H1 (cell line): Measurements from ENCODE around the gene VPS13D. TPM values are rescaled to one million over a fixed set of nuclear protein-coding genes. Genes with fewer than 3 reads are reported as not detected.

Source experiments
- CTCF ChIA-PET: fragments of 300-600 bp; sonication (Branson Sonifier 250); formaldehyde crosslinking; loops from one replicate; lab custom pipeline; 2021; ENCODE audit not compliant: partially characterized antibody; lab: Charles Lee
- POLR2A ChIA-PET: fragments of 300-600 bp; sonication (Branson Sonifier 250); formaldehyde crosslinking; loops from one replicate; lab custom pipeline; 2021; ENCODE audit warnings: inconsistent platforms; ENCODE audit not compliant: partially characterized antibody; lab: Charles Lee
- DNase-seq, 2 experiments: peaks; one replicate each; pipeline versions ENCODE4 v3.0.0 to v3.0.0-alpha.2; 2010 to 2022; ENCODE audit warnings: low spot score in 2 of 2, low read depth in 1 of 2, mixed read lengths in 1 of 2
- FAIRE-seq: peaks from 2 replicates; lab custom pipeline; 2011; peaks lifted over from hg19 to GRCh38; lab: Jason Lieb, UNC
- H2AFZ ChIP-seq: 2 replicates; pipeline ENCODE4 v1.8.1; 2012; ENCODE audit warnings: low read length, inconsistent platforms
- H2AK5ac ChIP-seq: 2 replicates; pipeline ENCODE4 v1.6.1; 2013; ENCODE audit warnings: low read depth, low read length
- H2BK120ac ChIP-seq: replicated peaks from 2 replicates; pipeline ENCODE3; 2013; ENCODE audit warnings: low read depth, low read length, inconsistent platforms
- H2BK12ac ChIP-seq: 2 replicates; pipeline ENCODE4 v1.6.1; 2013; ENCODE audit warnings: low read depth, low read length
- H2BK15ac ChIP-seq: 2 replicates; pipeline ENCODE4 v1.6.1; 2013; ENCODE audit warnings: low read length
- H2BK20ac ChIP-seq: 2 replicates; pipeline ENCODE4 v1.6.1; 2013; ENCODE audit warnings: low read length
- H2BK5ac ChIP-seq: 2 replicates; pipeline ENCODE4 v1.6.1; 2013; ENCODE audit warnings: low read depth, low read length
- H3K14ac ChIP-seq: 2 replicates; pipeline ENCODE4 v1.6.1; 2013; ENCODE audit warnings: inconsistent platforms; ENCODE audit not compliant: insufficient read length
- H3K18ac ChIP-seq: 2 replicates; pipeline ENCODE4 v1.6.1; 2013; ENCODE audit warnings: low read length; ENCODE audit errors: extremely low read depth
- H3K23ac ChIP-seq: 2 replicates; pipeline ENCODE4 v1.6.1; 2013; ENCODE audit warnings: inconsistent platforms; ENCODE audit not compliant: insufficient read length
- H3K23me2 ChIP-seq: 2 replicates; pipeline ENCODE4 v1.6.1; 2013; ENCODE audit warnings: low read depth, low read length
- H3K27ac ChIP-seq: 2 replicates; pipeline ENCODE4 v1.6.1; 2011; ENCODE audit warnings: low read depth, low read length, inconsistent platforms
- H3K27me3 ChIP-seq, 4 experiments: replicated peaks in 1 of 4; 1 replicate in 1 of 4; 2 replicates in 3 of 4; pipeline versions ENCODE4 v1.6.1 to v1.8.1; 2011 to 2013; ENCODE audit warnings: low read length in 3 of 4, mild to moderate bottlenecking in 3 of 4, inconsistent platforms in 2 of 4, mixed read lengths in 2 of 4, moderate library complexity in 1 of 4; ENCODE audit not compliant: control insufficient read depth in 3 of 4, insufficient read depth in 3 of 4; ENCODE audit errors: extremely low read depth in 1 of 4
- H3K36me3 ChIP-seq, 4 experiments: 2 replicates each; pipeline versions ENCODE4 v1.6.1 to v1.8.1; 2011 to 2013; ENCODE audit warnings: mild to moderate bottlenecking in 4 of 4, low read length in 3 of 4, moderate library complexity in 2 of 4, control low read depth in 1 of 4, inconsistent platforms in 1 of 4; ENCODE audit not compliant: insufficient read depth in 4 of 4, control insufficient read depth in 2 of 4
- H3K4ac ChIP-seq: replicated peaks from 2 replicates; pipeline ENCODE3; 2013; ENCODE audit warnings: low read length, low read depth, mixed read lengths, inconsistent platforms; ENCODE audit not compliant: insufficient read length
- H3K4me1 ChIP-seq, 4 experiments: replicated peaks in 1 of 4; 1 replicate in 1 of 4; 2 replicates in 3 of 4; pipeline versions ENCODE4 v1.6.1 to v1.8.1; 2011 to 2013; ENCODE audit warnings: low read length in 3 of 4, inconsistent platforms in 2 of 4, mixed read lengths in 1 of 4; ENCODE audit not compliant: insufficient read depth in 4 of 4, control insufficient read depth in 3 of 4
- H3K4me2 ChIP-seq, 2 experiments: 2 replicates each; pipeline versions ENCODE4 v1.6.1 to v1.8.1; 2011 to 2013; ENCODE audit warnings: low read depth in 2 of 2, low read length in 2 of 2, control low read depth in 1 of 2, inconsistent platforms in 1 of 2, mild to moderate bottlenecking in 1 of 2; ENCODE audit not compliant: insufficient read depth in 1 of 2
- H3K4me3 ChIP-seq, 4 experiments: fragments of 200-600, 300-600 bp in 1 of 4; sonication (generic), shearing (Covaris generic), sonication (Bioruptor Twin) in 1 of 4; 2 replicates each; pipeline versions ENCODE4 v1.5.1 to v1.8.1; 2011 to 2016; ENCODE audit warnings: low read length in 4 of 4, low read depth in 3 of 4, control low read depth in 2 of 4, inconsistent platforms in 2 of 4, mild to moderate bottlenecking in 2 of 4, mixed read lengths in 1 of 4, moderate library complexity in 1 of 4; ENCODE audit not compliant: insufficient read depth in 2 of 4; ENCODE audit errors: extremely low read depth in 1 of 4
- H3K56ac ChIP-seq: replicated peaks from 2 replicates; pipeline ENCODE3; 2013; ENCODE audit warnings: low read depth, mild to moderate bottlenecking, mixed read lengths, low read length, inconsistent platforms; ENCODE audit not compliant: insufficient read length
- H3K79me1 ChIP-seq: 2 replicates; pipeline ENCODE4 v1.6.1; 2013; ENCODE audit warnings: low read depth, low read length, control low read depth
- H3K79me2 ChIP-seq, 2 experiments: 2 replicates each; pipeline versions ENCODE4 v1.6.1 to v1.8.1; 2012 to 2013; ENCODE audit warnings: low read length in 2 of 2, mild to moderate bottlenecking in 2 of 2, inconsistent platforms in 1 of 2; ENCODE audit not compliant: insufficient read depth in 2 of 2, control insufficient read depth in 1 of 2
- H3K9ac ChIP-seq, 4 experiments: replicated peaks in 1 of 4; 1 replicate in 1 of 4; 2 replicates in 3 of 4; pipeline versions ENCODE4 v1.6.1 to v1.8.1; 2011 to 2013; ENCODE audit warnings: low read depth in 3 of 4, low read length in 3 of 4, control low read depth in 2 of 4, mild to moderate bottlenecking in 2 of 4, moderate library complexity in 2 of 4, inconsistent platforms in 1 of 4; ENCODE audit errors: extremely low read depth in 1 of 4
- H3K9me3 ChIP-seq, 2 experiments: 2 replicates each; pipeline versions ENCODE4 v1.6.1 to v1.8.1; 2012 to 2013; ENCODE audit warnings: mild to moderate bottlenecking in 2 of 2, moderate library complexity in 2 of 2, control low read depth in 1 of 2, inconsistent platforms in 1 of 2, low read depth in 1 of 2, low read length in 1 of 2, mixed read lengths in 1 of 2; ENCODE audit not compliant: insufficient read depth in 2 of 2
- H4K20me1 ChIP-seq, 2 experiments: replicated peaks in 1 of 2; 2 replicates each; pipeline versions ENCODE3 to v1.8.1; 2011 to 2013; ENCODE audit warnings: inconsistent platforms in 2 of 2, low read length in 2 of 2, mild to moderate bottlenecking in 1 of 2; ENCODE audit not compliant: insufficient read depth in 2 of 2, control insufficient read depth in 1 of 2
- H4K5ac ChIP-seq: 2 replicates; pipeline ENCODE4 v1.6.1; 2013; ENCODE audit warnings: low read length, low read depth, mixed read lengths, inconsistent platforms; ENCODE audit not compliant: insufficient read length
- H4K8ac ChIP-seq: 2 replicates; pipeline ENCODE4 v1.8.0; 2013; ENCODE audit warnings: mild to moderate bottlenecking, moderate library complexity, low read length, inconsistent platforms; ENCODE audit not compliant: insufficient read depth; ENCODE audit errors: extremely low read depth
- H4K91ac ChIP-seq: replicated peaks from 2 replicates; pipeline ENCODE3; 2013; ENCODE audit warnings: low read length, mixed read lengths, inconsistent platforms; ENCODE audit not compliant: insufficient read length
- ASH2L ChIP-seq: fragments of 200-600, 300-600 bp; sonication (generic); IDR thresholded peaks from one replicate; pipeline ENCODE4 v1.7.1; 2017; ENCODE audit warnings: low read length
- CREB1 ChIP-seq: IDR thresholded peaks from 2 replicates; pipeline ENCODE4 v1.6.1; 2012; ENCODE audit warnings: inconsistent platforms
- WGBS, 2 experiments: shearing (Covaris generic) in 1 of 2; methylation state at CpG; one replicate each; pipeline versions ENCODE4 v1.1.6 to v1.1.7; 2013 to 2015; ENCODE audit warnings: low lambda C conversion rate in 2 of 2, mixed read lengths in 2 of 2, inconsistent platforms in 1 of 2, low coverage in 1 of 2, missing lambda C conversion rate in 1 of 2; ENCODE audit not compliant: insufficient replicate concordance in 2 of 2, insufficient coverage in 1 of 2, insufficient read length in 1 of 2; ENCODE audit errors: extremely low coverage in 1 of 2, missing lambda C conversion rate in 1 of 2; 5-methylcytosine and 5-hydroxymethylcytosine counted together
- polyA plus RNA-seq, 7 experiments: library from polyadenylated mRNA; depleted of rRNA in 3 of 7; stranded (reverse) in 5 of 7; unstranded in 2 of 7; fragments of >200 nt in 5 of 7; fragments of 200-250 nt in 2 of 7; gene quantifications; 1 replicate in 5 of 7; 2 replicates in 1 of 7; 4 replicates in 1 of 7; pipeline versions ENCODE4 v1.2.1 to v1.2.3, GENCODE V29; 2011 to 2013; ENCODE audit warnings: missing spikeins in 2 of 7, mixed read lengths in 2 of 7
- total RNA-seq: library from RNA; stranded (reverse); fragmentation: NEBNext Ultra II Directional; extraction: Animal tissue kit (Norgen Biotek cat#: 25700); gene quantifications from 2 replicates; pipeline ENCODE4 v1.2.1, GENCODE V29; 2021
- TF ChIP-seq, protein P1 (sequence below): IDR thresholded peaks from 2 replicates; pipeline ENCODE4 v1.6.1; 2012; ENCODE audit warnings: inconsistent platforms
- TF ChIP-seq, protein P2 (sequence below): IDR thresholded peaks from 2 replicates; pipeline ENCODE4 v1.6.1; 2011; ENCODE audit warnings: low read length, improper control_type of control experiment
- TF ChIP-seq, protein P3 (sequence below): IDR thresholded peaks from 2 replicates; pipeline ENCODE4 v1.6.1; 2012; ENCODE audit warnings: low read length, inconsistent platforms

Gene VPS13D
- total and polyA plus RNA-seq, 2 of the 8 experiments (the other 6 are each of a cell fraction or from before 2014, with no cell fraction given): 10.9 to 31.2 TPM

DNA sequence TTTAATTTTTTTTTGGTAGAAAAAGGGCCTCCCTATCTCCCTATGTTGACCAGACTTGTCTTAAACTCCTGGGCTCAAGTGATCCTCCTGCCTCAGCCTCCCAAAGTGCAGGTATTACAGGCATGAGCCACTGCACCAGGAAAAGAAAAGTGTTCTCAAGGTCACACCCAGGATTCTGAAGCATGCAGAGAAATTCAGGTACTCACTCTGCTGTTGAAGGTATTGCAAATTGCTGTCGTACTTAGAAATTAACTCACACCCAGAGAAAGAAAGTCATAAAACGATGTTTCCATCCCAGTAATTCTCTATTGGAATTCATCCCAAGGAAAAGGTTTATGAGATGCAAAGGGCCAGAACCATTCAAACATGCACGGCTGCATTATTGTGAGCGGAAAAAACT lies 314.5 kb downstream of the VPS13D start:
- Histone ChIP-seq H3K18ac (no peak overlapping the region), H4K91ac (no peak overlapping the region), H2BK120ac (no peak overlapping the region), H2BK20ac (no peak overlapping the region), H3K79me1 (no peaks in the 10 kb centered on the region), H3K36me3 (no peaks in the 10 kb centered on the region), H2AFZ (no peak overlapping the region), H3K14ac (no peak overlapping the region), H2AK5ac (no peak overlapping the region), H2BK12ac (no peak overlapping the region), H3K4me2 (no peak overlapping the region), H3K4me1 (peaks cover 0 to 18% (median 9%) of the 10 kb centered on the region in 4 experiments; a peak in 6 of 7 replicates), H3K9me3 (no peaks in the 10 kb centered on the region), H2BK15ac (no peak overlapping the region), H3K27me3 (peaks cover 0 to 2% (median 0%) of the 10 kb centered on the region in 4 experiments; a peak in 1 of 7 replicates), H3K4me3 (no peak overlapping the region), H4K8ac (no peak overlapping the region), H3K23ac (no peak overlapping the region), H4K20me1 (no peaks in the 10 kb centered on the region), H3K4ac (no peak overlapping the region), H3K27ac (no peak overlapping the region), H4K5ac (no peak overlapping the region), H3K56ac (no peak overlapping the region), H2BK5ac (no peak overlapping the region), H3K9ac (no peak overlapping the region), H3K23me2 (peaks cover 4% of the 10 kb centered on the region; the same call in 1 of the 2 replicates), H3K79me2 (no peaks in the 10 kb centered on the region)
- no peak for TF ChIP-seq ASH2L
- TF ChIP-seq, protein P1, sequence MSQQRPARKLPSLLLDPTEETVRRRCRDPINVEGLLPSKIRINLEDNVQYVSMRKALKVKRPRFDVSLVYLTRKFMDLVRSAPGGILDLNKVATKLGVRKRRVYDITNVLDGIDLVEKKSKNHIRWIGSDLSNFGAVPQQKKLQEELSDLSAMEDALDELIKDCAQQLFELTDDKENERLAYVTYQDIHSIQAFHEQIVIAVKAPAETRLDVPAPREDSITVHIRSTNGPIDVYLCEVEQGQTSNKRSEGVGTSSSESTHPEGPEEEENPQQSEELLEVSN: no peak
- TF ChIP-seq, protein P2, sequence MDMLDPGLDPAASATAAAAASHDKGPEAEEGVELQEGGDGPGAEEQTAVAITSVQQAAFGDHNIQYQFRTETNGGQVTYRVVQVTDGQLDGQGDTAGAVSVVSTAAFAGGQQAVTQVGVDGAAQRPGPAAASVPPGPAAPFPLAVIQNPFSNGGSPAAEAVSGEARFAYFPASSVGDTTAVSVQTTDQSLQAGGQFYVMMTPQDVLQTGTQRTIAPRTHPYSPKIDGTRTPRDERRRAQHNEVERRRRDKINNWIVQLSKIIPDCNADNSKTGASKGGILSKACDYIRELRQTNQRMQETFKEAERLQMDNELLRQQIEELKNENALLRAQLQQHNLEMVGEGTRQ: no peak
- TF ChIP-seq, protein P3, sequence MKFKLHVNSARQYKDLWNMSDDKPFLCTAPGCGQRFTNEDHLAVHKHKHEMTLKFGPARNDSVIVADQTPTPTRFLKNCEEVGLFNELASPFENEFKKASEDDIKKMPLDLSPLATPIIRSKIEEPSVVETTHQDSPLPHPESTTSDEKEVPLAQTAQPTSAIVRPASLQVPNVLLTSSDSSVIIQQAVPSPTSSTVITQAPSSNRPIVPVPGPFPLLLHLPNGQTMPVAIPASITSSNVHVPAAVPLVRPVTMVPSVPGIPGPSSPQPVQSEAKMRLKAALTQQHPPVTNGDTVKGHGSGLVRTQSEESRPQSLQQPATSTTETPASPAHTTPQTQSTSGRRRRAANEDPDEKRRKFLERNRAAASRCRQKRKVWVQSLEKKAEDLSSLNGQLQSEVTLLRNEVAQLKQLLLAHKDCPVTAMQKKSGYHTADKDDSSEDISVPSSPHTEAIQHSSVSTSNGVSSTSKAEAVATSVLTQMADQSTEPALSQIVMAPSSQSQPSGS: no peak
- TF ChIP-seq CREB1: no peak
- FAIRE-seq (no peak), DNase-seq (no peak)
- 80% methylated on average over 4 of the region's 4 CpGs; no CpG with 5 or more reads in 1 of the 2 experiments for WGBS, 2 experiments
- CTCF ChIA-PET: no interaction called here
- POLR2A ChIA-PET: no interaction called here
